K562 (cell line): ENCODE data around the gene CENPP. TPM values are rescaled to one million over a fixed set of nuclear protein-coding genes. Genes with fewer than 3 reads are reported as not detected.

Source experiments
- YBX1 ChIP-seq: fragments of 450-650 bp; IDR thresholded peaks from 2 replicates; pipeline ENCODE4 v1.7.1; 2016; ENCODE audit warnings: mild to moderate bottlenecking
- polyA plus RNA-seq, 8 experiments: library from polyadenylated mRNA; depleted of rRNA in 4 of 8; stranded (reverse) in 5 of 8; unstranded in 3 of 8; fragments of >200 nt; fragmentation: Nextera tagmentation in 2 of 8; fragmentation: Illumina TruSeq in 1 of 8; extraction: Ambion mirVana in 2 of 8; extraction: Trizol in 1 of 8; gene quantifications; 2 replicates each; pipeline versions ENCODE4 v1.2.1 to v1.2.3, GENCODE V29; 2011 to 2014; ENCODE audit warnings: inconsistent platforms in 1 of 8, missing spikeins in 1 of 8
- total RNA-seq, 7 experiments: library from RNA; depleted of rRNA in 6 of 7; stranded (reverse); fragments of >200 nt in 6 of 7; fragmentation: Illumina TruSeq in 2 of 7; extraction: Trizol in 2 of 7; gene quantifications; 2 replicates each; pipeline versions ENCODE4 v1.2.1 to v1.2.3, GENCODE V29; 2011 to 2021; ENCODE audit warnings: low replicate concordance in 1 of 7
- TF ChIP-seq, protein P1 (sequence below), 2 experiments: fragments of 150-350 bp in 1 of 2; IDR thresholded peaks; 2 replicates each; pipeline ENCODE4 v1.6.1; 2012 to 2016; ENCODE audit warnings: low read depth in 2 of 2, low read length in 2 of 2, mild to moderate bottlenecking in 1 of 2, moderate library complexity in 1 of 2
- TF ChIP-seq, protein P2 (sequence below): fragments of 250-450 bp; sonication (Bioruptor Pico); IDR thresholded peaks from 2 replicates; pipeline ENCODE4 v1.4.0; 2020; ENCODE audit warnings: mild to moderate bottlenecking

CENPP gene
- total and polyA plus RNA-seq, 9 of the 15 experiments (the other 6 are each of a cell fraction or from before 2014, with no cell fraction given) = 8.0 to 28.5 (median 17.9) TPM

DNA sequence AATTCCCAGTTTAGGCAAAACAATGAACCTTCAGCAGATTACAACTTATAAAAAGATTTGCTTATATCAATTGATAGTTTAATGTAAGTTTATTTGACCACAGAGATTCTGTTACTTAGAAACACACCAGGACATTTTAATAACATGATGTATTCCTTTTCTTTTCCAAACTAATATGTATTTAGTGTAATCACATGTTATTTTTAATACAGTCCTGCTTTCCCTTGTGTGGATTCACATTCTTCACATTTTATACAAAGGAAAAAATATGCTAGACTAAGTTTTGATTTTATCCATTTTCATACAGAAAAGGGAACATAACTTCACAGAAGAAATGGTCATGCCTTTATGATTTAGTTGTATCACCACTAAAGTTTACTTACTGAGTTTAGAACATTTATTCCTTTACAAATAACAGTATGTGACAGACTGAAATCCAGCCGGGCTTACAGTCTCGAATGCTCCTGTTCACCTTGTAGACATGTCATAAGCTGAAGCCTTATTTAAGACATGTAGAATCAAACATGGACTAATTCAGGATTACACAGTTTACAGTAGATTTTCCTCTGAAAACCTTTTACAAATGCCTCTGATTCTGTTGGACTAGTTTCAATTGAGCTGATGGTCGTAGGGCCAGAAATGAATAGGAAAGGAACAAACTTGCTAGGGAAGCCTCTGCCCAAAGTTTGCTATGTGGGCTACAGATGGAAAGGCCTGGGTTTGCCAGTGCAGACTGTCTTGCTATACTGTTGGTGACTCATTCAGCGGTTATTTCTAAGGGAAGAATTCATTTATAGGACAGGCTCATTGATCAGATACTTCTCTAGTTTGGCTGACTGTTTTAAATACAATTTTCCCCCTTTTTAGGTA is 163.2 kb downstream of the CENPP start (continued):
- TF ChIP-seq, protein P1, sequence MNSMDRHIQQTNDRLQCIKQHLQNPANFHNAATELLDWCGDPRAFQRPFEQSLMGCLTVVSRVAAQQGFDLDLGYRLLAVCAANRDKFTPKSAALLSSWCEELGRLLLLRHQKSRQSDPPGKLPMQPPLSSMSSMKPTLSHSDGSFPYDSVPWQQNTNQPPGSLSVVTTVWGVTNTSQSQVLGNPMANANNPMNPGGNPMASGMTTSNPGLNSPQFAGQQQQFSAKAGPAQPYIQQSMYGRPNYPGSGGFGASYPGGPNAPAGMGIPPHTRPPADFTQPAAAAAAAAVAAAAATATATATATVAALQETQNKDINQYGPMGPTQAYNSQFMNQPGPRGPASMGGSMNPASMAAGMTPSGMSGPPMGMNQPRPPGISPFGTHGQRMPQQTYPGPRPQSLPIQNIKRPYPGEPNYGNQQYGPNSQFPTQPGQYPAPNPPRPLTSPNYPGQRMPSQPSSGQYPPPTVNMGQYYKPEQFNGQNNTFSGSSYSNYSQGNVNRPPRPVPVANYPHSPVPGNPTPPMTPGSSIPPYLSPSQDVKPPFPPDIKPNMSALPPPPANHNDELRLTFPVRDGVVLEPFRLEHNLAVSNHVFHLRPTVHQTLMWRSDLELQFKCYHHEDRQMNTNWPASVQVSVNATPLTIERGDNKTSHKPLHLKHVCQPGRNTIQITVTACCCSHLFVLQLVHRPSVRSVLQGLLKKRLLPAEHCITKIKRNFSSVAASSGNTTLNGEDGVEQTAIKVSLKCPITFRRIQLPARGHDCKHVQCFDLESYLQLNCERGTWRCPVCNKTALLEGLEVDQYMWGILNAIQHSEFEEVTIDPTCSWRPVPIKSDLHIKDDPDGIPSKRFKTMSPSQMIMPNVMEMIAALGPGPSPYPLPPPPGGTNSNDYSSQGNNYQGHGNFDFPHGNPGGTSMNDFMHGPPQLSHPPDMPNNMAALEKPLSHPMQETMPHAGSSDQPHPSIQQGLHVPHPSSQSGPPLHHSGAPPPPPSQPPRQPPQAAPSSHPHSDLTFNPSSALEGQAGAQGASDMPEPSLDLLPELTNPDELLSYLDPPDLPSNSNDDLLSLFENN (IDR thresholded peaks at IDR 0.05; ENCODE audit: low read depth in 2 of 2, low read length in 2 of 2) = no peak
- no peak for TF ChIP-seq YBX1
- TF ChIP-seq, protein P2, sequence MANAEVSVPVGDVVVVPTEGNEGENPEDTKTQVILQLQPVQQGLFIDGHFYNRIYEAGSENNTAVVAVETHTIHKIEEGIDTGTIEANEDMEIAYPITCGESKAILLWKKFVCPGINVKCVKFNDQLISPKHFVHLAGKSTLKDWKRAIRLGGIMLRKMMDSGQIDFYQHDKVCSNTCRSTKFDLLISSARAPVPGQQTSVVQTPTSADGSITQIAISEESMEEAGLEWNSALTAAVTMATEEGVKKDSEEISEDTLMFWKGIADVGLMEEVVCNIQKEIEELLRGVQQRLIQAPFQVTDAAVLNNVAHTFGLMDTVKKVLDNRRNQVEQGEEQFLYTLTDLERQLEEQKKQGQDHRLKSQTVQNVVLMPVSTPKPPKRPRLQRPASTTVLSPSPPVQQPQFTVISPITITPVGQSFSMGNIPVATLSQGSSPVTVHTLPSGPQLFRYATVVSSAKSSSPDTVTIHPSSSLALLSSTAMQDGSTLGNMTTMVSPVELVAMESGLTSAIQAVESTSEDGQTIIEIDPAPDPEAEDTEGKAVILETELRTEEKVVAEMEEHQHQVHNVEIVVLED = no peak
